HT-29 (cell line): ENCODE data around the gene PTOV1. TPM values are rescaled to one million over a fixed set of nuclear protein-coding genes. Genes with fewer than 3 reads are reported as not detected.
A peak's percentile ranks its signal among the peaks of the same experiment; 100 is the strongest.

Experiments
- DNase-seq: peaks from one replicate; pipeline ENCODE4 v3.0.0-alpha.2; 2015; ENCODE audit warnings: low spot score
- total RNA-seq: library from RNA; depleted of rRNA; stranded (reverse); fragments of >200 nt; shearing (Covaris generic); gene quantifications from 2 replicates; pipeline ENCODE4 v1.2.3, GENCODE V29; 2014; rRNA removed

Gene PTOV1
- total RNA-seq, result 188 and 218 TPM in 2 replicates

DNA sequence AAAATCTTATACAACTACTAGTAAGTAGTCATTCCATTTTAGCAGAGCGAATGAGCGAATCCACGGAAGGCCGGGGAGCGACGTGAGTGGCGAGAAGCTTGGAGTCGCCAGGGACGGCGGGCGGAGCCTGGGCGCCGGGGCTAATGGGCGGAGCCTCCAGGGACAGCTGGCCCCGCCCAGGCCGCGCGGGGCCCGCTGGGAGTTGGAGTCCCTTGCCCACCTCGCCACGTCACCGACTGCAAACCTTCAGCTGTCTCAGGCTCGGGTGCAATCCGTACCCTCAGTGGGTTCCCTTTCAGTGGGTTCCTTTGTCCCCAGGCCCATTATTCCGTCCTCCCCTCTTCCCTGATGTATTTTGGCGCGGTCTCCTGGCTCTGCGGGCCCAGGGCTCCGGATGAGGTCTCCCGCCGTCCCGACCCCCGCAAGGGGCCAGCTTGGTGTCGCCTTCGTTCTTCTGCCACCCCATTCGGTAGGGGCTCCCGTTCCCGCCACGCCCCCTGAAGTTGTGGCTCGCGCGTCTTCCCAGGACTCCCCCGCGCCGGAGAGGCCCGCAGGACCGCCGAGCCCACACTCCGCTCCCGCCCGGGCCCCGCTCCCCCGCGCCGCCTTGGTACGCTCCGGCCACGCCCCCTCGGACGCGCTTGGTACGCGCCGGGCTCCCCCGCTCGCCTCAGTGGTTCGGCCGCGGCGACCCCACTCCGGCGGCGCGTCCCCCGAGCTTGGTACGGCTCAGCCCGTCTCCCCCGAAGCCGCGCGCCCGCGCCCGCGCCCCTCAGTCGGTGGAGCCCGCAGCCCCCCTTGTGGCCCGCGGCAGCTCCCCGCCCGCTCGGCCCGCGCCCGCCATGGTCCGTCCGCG, at the start of gene PTOV1:
TSS of gene PTOV1 (plus strand) at position 673 of the 856 bp plus-strand sequence.
- peak; percentile 99 for DNase-seq

DNA sequence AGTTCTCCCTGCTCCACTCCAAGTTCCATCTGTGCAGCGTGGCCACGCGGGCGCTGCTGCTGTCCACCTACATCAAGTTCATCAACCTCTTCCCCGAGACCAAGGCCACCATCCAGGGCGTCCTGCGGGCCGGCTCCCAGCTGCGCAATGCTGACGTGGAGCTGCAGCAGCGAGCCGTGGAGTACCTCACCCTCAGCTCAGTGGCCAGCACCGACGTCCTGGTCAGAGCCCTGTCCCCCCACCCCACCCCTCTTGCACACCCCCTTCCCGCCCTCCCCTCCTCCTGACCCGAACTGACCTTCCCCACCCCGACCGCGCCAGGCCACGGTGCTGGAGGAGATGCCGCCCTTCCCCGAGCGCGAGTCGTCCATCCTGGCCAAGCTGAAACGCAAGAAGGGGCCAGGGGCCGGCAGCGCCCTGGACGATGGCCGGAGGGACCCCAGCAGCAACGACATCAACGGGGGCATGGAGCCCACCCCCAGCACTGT, 49.5 kb upstream of the PTOV1 start:
- no peak for DNase-seq

DNA sequence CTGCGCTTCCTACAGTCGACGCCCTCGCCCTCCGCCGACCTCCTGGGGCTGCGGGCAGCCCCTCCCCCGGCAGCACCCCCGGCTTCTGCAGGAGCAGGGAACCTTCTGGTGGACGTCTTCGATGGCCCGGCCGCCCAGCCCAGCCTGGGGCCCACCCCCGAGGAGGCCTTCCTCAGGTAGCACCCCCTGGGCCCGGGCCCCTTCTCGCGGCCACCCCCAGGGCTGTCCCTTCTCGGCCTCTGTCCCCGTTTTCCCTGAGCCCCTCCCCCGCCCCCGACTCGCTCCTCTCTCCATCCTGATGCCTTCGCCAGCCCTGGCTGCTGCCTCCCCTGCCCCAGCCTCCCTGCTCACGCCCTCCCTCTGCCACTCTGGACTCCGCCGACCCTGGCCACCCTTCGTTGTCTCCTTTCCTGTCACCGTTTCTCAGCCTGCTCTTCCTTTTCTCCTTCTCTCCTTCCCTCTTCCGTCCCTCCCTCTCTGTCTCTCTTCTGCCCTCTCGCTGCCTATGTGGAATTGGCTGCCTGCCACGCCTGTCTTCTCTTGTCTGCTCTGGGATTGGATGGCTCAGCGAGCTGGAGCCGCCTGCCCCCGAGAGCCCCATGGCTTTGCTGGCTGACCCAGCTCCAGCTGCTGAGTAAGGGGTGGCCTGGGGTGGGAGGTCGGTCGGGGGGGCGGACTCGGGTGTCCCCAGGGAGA, 48.8 kb upstream of the PTOV1 start:
- peak; percentile 39 for DNase-seq

- no peak for DNase-seq
These were observed 48.0 kb upstream of the PTOV1 start for GRCh38 chr19:49802836-49803528.

GRCh38 chr19:49803529-49803856, 47.5 kb upstream of the PTOV1 start:
- DNase-seq, result no peak

DNA sequence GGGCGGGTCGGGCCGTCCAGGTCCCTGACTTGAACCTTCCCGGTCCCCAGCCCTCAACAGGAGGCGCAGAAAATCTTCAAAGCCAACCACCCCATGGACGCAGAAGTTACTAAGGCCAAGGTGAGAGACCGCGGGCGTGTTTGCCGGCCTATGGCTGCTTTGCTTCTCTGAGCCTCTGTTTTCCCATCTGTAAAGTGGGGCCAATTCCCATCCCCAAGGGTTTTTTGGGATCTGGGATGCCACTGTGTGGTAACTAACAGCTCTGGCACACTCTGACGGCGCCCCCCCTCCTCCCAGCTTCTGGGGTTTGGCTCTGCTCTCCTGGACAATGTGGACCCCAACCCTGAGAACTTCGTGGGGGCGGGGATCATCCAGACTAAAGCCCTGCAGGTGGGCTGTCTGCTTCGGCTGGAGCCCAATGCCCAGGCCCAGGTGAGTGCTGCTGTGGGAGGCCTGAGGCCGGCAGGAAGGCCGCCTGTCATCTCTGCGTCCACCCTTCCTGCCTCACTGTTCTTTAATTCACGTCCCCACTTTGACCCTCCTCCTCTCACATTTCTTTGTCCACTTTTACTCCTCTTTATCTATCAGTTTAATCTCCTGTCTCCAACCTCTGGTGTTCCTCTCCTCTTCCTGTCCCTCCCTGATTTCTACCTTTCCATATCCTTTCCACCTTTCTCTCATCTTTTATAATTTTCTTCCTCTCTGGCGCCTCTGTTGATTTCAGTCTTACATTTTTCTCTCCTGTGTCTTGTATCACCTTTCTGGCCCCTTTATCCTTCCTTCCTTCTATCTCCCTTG, 44.9 kb upstream of the PTOV1 start:
- no peak for DNase-seq

DNA sequence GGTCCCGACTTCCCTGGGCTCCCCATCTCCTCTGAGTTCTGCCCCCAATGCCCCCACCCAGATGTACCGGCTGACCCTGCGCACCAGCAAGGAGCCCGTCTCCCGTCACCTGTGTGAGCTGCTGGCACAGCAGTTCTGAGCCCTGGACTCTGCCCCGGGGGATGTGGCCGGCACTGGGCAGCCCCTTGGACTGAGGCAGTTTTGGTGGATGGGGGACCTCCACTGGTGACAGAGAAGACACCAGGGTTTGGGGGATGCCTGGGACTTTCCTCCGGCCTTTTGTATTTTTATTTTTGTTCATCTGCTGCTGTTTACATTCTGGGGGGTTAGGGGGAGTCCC, 44.4 kb upstream of the PTOV1 start:
- no peak for DNase-seq

DNA sequence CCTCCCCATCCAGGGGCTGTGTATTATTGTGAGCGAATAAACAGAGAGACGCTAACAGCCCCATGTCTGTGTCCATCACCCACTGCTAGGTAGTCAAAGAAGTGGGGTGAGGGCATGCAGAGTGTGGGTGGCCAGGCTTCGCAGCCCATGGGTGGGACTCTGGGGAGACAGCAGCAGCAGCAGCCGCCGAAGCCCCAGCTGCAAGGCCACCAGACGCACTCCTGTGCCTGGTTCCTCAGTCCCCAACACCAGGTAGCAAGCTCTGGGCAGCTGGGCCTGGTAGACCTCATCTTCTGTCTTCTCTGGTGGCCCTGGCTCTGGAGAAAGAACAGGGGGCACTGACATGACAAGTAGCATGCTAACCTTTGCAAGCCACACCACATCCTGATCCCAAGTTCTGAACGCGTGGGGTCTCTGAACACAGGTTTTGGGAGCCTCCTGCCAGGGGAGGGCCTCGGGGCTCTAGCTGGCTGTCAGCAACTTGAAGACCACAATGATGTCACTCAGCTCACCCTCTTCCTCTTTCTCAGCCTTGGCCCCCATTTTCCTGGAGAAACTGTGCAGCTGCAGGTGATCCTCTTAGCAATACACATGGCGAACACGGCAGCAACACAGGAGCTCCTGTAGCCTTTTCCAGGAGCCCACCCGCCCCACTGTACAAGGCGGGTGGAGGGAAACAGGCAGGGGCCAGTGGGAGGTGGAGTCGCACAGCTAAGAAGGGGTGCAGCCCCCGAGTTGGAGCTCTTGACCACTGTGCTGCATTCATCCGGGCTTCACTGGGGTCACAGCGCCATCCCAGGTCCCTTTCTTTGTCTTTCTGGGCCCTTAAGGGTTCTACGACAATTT, 43.7 kb upstream of the PTOV1 start:
- DNase-seq, result no peak

DNA sequence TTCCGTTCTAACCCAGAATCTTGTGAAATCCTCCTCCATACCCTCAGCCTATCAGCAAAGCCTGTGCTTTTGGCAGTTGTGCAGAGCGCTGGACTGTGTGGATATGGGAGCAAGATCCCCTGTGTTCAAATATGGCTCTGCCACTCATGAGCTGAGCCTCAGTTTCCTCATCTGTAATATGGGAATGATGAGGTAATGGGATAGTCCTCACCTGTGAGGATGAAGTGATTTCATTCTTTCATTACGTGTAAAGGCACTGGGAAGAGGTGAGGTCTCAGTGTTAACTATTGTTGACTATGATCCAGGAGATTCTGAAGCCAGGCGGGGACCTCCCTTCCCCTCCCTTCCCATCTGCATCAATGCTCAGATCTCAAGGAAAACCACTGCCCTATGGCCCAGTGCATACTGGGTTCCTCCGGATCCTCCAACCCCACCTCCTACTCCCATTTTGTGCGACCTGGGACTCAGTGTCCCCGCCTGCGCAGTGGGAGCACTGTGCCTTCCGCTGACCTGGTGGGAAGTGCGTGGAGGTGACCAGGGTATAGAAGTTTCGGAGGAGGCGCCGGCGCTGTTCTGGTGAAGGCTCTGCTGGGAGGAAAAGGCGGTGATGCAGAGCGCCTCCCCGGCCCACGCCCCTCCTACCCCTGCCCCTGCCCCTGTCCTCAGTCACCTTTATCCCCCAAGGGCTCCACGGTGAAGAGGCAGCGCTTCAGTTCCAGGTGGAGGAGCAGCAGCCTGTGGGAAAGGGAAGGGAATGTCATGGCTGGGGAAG, 42.9 kb upstream of the PTOV1 start:
- DNase-seq, result no peak

DNA sequence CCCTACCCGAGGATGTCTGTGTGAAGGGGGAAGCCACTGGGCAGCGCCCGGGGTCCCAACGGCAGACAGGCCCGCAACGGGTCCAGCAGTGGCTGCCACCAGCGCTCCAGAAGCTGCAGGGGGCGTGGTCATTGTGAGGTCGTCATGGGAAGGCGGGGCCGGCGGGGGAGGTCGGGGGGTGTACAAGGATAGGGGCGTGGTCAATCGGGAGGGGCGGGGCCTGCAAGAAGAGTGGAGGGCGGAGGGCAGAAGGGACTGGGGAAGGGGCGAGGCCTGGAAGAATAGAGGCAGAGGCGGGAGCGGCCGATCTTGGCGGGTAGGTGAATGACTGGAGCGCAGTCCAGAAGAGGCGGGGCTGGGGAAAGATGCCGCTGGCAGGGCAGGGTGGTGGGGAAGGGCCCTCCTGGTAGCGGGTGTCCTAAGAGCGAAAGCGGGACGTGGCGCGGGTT, 42.2 kb upstream of the PTOV1 start:
- DNase-seq, result peak; percentile 81

- DNase-seq, result peak; percentile 48
These were observed 41.6 kb upstream of the PTOV1 start for GRCh38 chr19:49809160-49809940.

GRCh38 chr19:49809941-49810389, 41.0 kb upstream of the PTOV1 start:
- DNase-seq, result no peak

DNA sequence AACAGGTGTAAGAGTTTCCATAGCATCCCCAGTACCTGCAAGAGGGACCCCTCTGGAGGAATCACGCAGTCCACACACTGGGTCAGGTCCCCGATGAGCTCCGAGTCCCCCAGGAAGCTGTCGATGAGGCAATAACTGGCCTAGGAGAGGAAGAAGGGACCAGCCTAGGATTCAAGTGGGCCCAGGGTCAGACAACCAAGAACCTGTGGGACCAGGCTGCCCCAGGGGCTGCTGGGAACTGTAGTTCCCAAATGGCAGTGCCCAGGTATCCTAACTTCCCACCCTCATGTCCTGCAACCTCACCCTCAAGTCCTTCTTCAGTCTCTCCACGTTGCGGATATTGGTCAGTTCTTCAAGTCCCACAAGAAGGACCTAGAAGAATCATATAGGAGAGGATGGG, 39.6 kb upstream of the PTOV1 start:
- DNase-seq, result peak; percentile 30

DNA sequence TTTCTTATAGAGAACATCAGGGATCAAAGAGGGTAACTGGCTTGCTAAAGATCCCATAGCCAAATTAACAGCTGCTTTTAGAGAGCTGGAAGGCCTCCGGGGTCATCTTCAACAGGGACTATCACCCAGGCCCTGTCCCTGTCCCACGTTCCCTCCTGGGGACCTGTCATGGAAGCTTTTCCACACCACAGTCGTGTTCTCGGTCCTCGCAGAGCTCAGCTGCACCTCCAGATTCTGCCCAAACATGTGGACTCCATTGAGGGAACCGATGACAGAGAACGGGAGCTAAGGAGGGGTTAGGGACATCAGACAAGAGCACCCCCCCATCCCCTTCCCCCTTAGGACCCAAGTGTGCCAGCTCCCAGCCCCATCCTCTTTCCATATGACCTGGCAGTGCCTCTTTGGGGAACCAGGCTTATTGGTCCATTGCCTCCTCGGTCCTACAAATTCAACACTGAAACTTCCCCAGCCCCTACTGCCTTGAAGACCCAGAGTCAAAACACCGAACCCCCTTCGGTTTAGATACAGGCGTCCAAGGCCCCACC, 38.4 kb upstream of the PTOV1 start:
- no peak for DNase-seq

DNA sequence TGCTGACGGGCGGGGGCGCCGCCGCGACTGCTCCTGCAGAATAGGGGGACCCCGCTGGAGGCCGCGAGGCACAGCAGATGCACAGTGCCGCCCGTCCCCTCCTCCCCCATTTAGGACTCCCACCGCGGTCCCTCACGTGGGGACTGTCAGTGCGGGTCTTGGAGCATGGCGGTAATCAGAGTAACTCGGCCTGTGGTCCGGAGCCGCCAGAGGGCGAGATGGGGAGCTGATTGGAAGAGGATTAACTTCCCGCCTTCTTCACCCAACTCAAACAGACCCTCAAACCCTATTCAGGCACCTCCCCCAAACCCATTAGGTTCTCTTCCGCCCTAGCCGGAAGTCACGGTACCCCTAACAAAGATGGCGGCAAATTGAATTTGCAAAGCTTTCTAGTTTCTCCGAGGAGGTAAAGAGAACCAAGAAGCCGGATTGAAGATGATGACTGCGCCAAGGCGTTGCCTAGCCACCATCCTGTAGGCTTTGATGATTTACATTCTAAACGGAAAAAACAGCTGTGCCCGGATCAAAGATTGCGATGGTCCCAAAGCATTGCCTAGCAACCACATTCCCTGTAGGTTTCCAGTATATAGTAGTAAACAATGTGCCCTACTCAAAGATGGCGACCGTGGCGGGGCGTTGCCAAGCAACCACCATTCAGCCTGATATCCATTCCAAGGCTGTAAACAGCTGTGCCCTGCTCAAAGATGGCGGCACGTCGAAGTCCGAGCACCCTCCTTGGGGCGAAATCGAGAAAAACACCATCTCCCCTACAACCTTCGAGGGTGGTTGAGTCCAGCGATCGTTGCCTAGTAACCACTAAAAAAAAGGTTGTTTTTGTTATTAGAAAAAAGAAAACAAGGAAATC, 37.7 kb upstream of the PTOV1 start, which contains the start of gene FUZ:
TSS of gene FUZ (minus strand) at position 296 of the 865 bp plus-strand sequence. CDS start at position 110, 186 bp downstream.
- peak; percentile 96 for DNase-seq

DNA sequence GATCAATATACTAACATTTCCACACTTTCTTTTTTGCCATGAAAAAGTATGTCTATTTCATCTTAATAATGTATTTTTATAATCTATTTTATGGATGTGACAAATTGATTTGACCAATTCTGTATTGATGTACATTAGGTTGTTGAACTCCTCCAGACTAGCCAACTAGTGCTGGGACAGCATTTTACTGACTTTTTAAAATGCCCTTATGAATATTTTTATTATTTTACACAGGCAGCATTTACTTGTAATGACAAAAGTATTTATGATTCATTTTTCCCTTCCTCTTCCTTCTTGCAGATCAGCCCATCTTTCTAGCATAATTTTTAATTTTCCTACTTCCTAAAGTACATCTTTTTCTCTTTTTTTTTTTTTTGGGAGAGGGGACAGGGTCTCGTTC, 36.9 kb upstream of the PTOV1 start:
- DNase-seq, result no peak

- no peak for DNase-seq
These were observed 34.4 kb upstream of the PTOV1 start for GRCh38 chr19:49816590-49816989.
